ENCODE measurements around the gene CCDC63. TPM values are rescaled to one million over a fixed set of nuclear protein-coding genes. Genes with fewer than 3 reads are reported as not detected.

Gene CCDC63
- polyA plus RNA-seq, 1 donor, result not detected

Other genes starting within 250 kb of the CCDC63 start
- gene TCTN1, start 232.9 kb upstream of the CCDC63 start, polyA plus RNA-seq (ENCODE audit: insufficient read length), result 21.5 TPM
- 4.4 TPM for gene HVCN1, start 157.9 kb upstream of the CCDC63 start, polyA plus RNA-seq (ENCODE audit: insufficient read length)
- gene PPP1CC, start 104.1 kb upstream of the CCDC63 start, polyA plus RNA-seq (ENCODE audit: insufficient read length), result 108 TPM
- gene MYL2, start 73.6 kb downstream of the CCDC63 start, polyA plus RNA-seq (ENCODE audit: insufficient read length), result 811 TPM
- gene CUX2, start 187.2 kb downstream of the CCDC63 start, polyA plus RNA-seq (ENCODE audit: insufficient read length), result 0.52 TPM

All from hindlimb muscle (tissue), 1 donor.